ENCODE results near the gene BAZ2B. TPM values are rescaled to one million over a fixed set of nuclear protein-coding genes. Genes with fewer than 3 reads are reported as not detected.

BAZ2B gene
- total RNA-seq, 2 donors from 2014 or later, result 53.1 to 64.1 TPM

GRCh38 chr2:159396799-159397198 is 219.5 kb downstream of the BAZ2B start:
- peaks cover 21% of the 10 kb centered on the region for H3K36me3 Mint-ChIP-seq (ENCODE audit: low read depth)
- 100% methylated on average over 1 of the region's 1 CpG; no CpG with 5 or more reads in 1 of the 2 experiments for WGBS, 2 experiments (ENCODE audit: insufficient coverage in 1 of 2, insufficient read length in 1 of 2)
- no peaks in the 10 kb centered on the region for H3K9me3 ChIP-seq (ENCODE audit: control insufficient read depth, low read length)
- no peak overlapping the region for H3K4me3 Mint-ChIP-seq
- peaks cover 11% of the 10 kb centered on the region for H3K4me1 Mint-ChIP-seq
- no peak for TF ChIP-seq CTCF (conservative IDR thresholded peaks at IDR 0.05)
- peaks cover 23% of the 10 kb centered on the region for H3K36me3 ChIP-seq (ENCODE audit: control insufficient read depth, insufficient read depth, low read length)
- no peak overlapping the region for H3K27ac Mint-ChIP-seq
- no peak overlapping the region for H3K27ac ChIP-seq (ENCODE audit: low read depth, low read length)
- no peak overlapping the region for H3K4me3 ChIP-seq (ENCODE audit: low read length)
- H3K4me1 ChIP-seq (ENCODE audit: control insufficient read depth, insufficient read depth, low read length), result peaks cover 15% of the 10 kb centered on the region
- no peak for DNase-seq
- no peaks in the 10 kb centered on the region for H3K27me3 Mint-ChIP-seq (ENCODE audit: insufficient read depth)
- H3K9me3 Mint-ChIP-seq, result no peaks in the 10 kb centered on the region
- H3K9ac ChIP-seq (ENCODE audit: extremely low read depth, low read length, poor library complexity, severe bottlenecking), result no peak overlapping the region
- no peaks in the 10 kb centered on the region for H3K27me3 ChIP-seq (ENCODE audit: control insufficient read depth, insufficient read depth, low read length, poor library complexity, severe bottlenecking)

GRCh38 chr2:159382447-159383028 is 233.8 kb downstream of the BAZ2B start:
- no peak for TF ChIP-seq CTCF (conservative IDR thresholded peaks at IDR 0.05)
- Mint-ChIP-seq H3K27ac (no peak overlapping the region), H3K4me3 (no peak overlapping the region), H3K4me1 (no peaks in the 10 kb centered on the region), H3K9me3 (no peaks in the 10 kb centered on the region), H3K27me3 (ENCODE audit: insufficient read depth) (no peaks in the 10 kb centered on the region), H3K36me3 (ENCODE audit: low read depth) (peaks cover 23% of the 10 kb centered on the region)
- no peak overlapping the region for H3K4me3 ChIP-seq (ENCODE audit: low read length)
- H3K9ac ChIP-seq (ENCODE audit: extremely low read depth, low read length, poor library complexity, severe bottlenecking), result no peak overlapping the region
- H3K36me3 ChIP-seq (ENCODE audit: control insufficient read depth, insufficient read depth, low read length), result peaks cover 52% of the 10 kb centered on the region
- no peak for DNase-seq
- no peaks in the 10 kb centered on the region for H3K4me1 ChIP-seq (ENCODE audit: control insufficient read depth, insufficient read depth, low read length)
- whole genome bisulfite sequencing, 2 experiments (ENCODE audit: insufficient coverage in 1 of 2, insufficient read length in 1 of 2), result 91 to 98% methylated on average over 4 to 6 of the region's 6 CpGs
- no peaks in the 10 kb centered on the region for H3K27me3 ChIP-seq (ENCODE audit: control insufficient read depth, insufficient read depth, low read length, poor library complexity, severe bottlenecking)
- no peaks in the 10 kb centered on the region for H3K9me3 ChIP-seq (ENCODE audit: control insufficient read depth, low read length)
- no peak overlapping the region for H3K27ac ChIP-seq (ENCODE audit: low read depth, low read length)

GRCh38 chr2:159381574-159381973 is 234.8 kb downstream of the BAZ2B start:
- no peaks in the 10 kb centered on the region for H3K27me3 Mint-ChIP-seq (ENCODE audit: insufficient read depth)
- no peak for TF ChIP-seq CTCF (conservative IDR thresholded peaks at IDR 0.05)
- no peak for DNase-seq
- no peak overlapping the region for H3K4me3 ChIP-seq (ENCODE audit: low read length)
- no peaks in the 10 kb centered on the region for H3K4me1 Mint-ChIP-seq
- H3K27ac ChIP-seq (ENCODE audit: low read depth, low read length), result no peak overlapping the region
- no peaks in the 10 kb centered on the region for H3K27me3 ChIP-seq (ENCODE audit: control insufficient read depth, insufficient read depth, low read length, poor library complexity, severe bottlenecking)
- H3K36me3 Mint-ChIP-seq (ENCODE audit: low read depth), result peaks cover 23% of the 10 kb centered on the region
- H3K36me3 ChIP-seq (ENCODE audit: control insufficient read depth, insufficient read depth, low read length), result peaks cover 48% of the 10 kb centered on the region
- H3K4me1 ChIP-seq (ENCODE audit: control insufficient read depth, insufficient read depth, low read length), result no peaks in the 10 kb centered on the region
- H3K9me3 Mint-ChIP-seq, result no peaks in the 10 kb centered on the region
- no peak overlapping the region for H3K9ac ChIP-seq (ENCODE audit: extremely low read depth, low read length, poor library complexity, severe bottlenecking)
- H3K9me3 ChIP-seq (ENCODE audit: control insufficient read depth, low read length), result no peaks in the 10 kb centered on the region
- H3K4me3 Mint-ChIP-seq, result no peak overlapping the region
- no peak overlapping the region for H3K27ac Mint-ChIP-seq
